Transverse colon (tissue), 4 donors: Measurements from ENCODE around the gene SMARCC1. TPM values are rescaled to one million over a fixed set of nuclear protein-coding genes. Genes with fewer than 3 reads are reported as not detected.

Experiments used
- DNase-seq: peaks from one replicate; pipeline ENCODE4 v3.0.0-alpha.2; 2019
- H3K27ac ChIP-seq, 4 donors: fragments of 200-600 bp; sonication (generic); 2 replicates each; pipeline ENCODE4 v1.5.1; 2016 to 2018; ENCODE audit warnings: inconsistent platforms in 4 of 4
- H3K27me3 ChIP-seq: fragments of 200-600 bp; sonication (generic); 2 replicates; pipeline ENCODE4 v1.5.1; 2017; ENCODE audit warnings: inconsistent platforms
- H3K36me3 ChIP-seq, 4 donors: fragments of 200-600 bp; sonication (generic); 2 replicates each; pipeline ENCODE4 v1.5.1; 2017 to 2019; ENCODE audit warnings: inconsistent platforms in 4 of 4
- H3K4me1 ChIP-seq, 4 donors: fragments of 200-600 bp; sonication (generic); 2 replicates each; pipeline ENCODE4 v1.5.1; 2017 to 2020; ENCODE audit warnings: inconsistent platforms in 4 of 4
- H3K4me3 ChIP-seq, 4 donors: fragments of 200-600 bp; sonication (generic); 1 replicate in 1 of 4; 2 replicates in 3 of 4; pipeline versions ENCODE4 v1.5.1 to v1.6.1; 2017 to 2019; ENCODE audit warnings: inconsistent platforms in 4 of 4
- H3K9me3 ChIP-seq, 2 donors: fragments of 200-600 bp; sonication (generic); 2 replicates each; pipeline ENCODE4 v1.5.1; 2017 to 2019; ENCODE audit warnings: inconsistent platforms in 2 of 2
- CTCF ChIP-seq, 5 experiments: fragments of 200-600 bp in 3 of 5; fragments of 450-650 bp in 2 of 5; sonication (generic) in 3 of 5; IDR thresholded peaks; 1 replicate in 2 of 5; 2 replicates in 3 of 5; pipeline ENCODE4 v1.5.1; 2016 to 2017; ENCODE audit warnings: antibody characterized with exemption in 5 of 5, inconsistent platforms in 3 of 5, mild to moderate bottlenecking in 2 of 5, moderate library complexity in 1 of 5
- EP300 ChIP-seq: sonication (generic); formaldehyde crosslinking; IDR thresholded peaks from one replicate; pipeline ENCODE4 v1.6.1; 2017; ENCODE audit warnings: antibody characterized with exemption, low read depth
- POLR2A ChIP-seq: fragments of 450-650 bp; IDR thresholded peaks from one replicate; pipeline ENCODE4 v1.6.1; 2016; ENCODE audit warnings: antibody characterized with exemption, mild to moderate bottlenecking, moderate library complexity
- POLR2AphosphoS5 ChIP-seq, 3 donors: sonication (generic); formaldehyde crosslinking; IDR thresholded peaks; one replicate each; pipeline ENCODE4 v1.6.1; 2016; ENCODE audit warnings: antibody characterized with exemption in 3 of 3
- WGBS, 2 donors: methylation state at CpG; one replicate each; pipeline ENCODE4 v1.1.5; 2018; ENCODE audit warnings: low coverage in 1 of 2; 5-methylcytosine and 5-hydroxymethylcytosine counted together
- in situ Hi-C, 4 donors: fragments of 200-750 bp; cut with MboI; loops; one replicate each; pipeline versions ENCODE4 v1.15.0 to v1.15.1; 2017; ENCODE audit warnings: low sequenced_read_pairs in 3 of 4, low pct_ligation_motif_present in 1 of 4, low pct_unique_long_range_greater_than_20kb in 1 of 4
- intact Hi-C: fragments of 100-400 bp; cut with DNase I; formaldehyde crosslinking; loops from one replicate; pipeline ENCODE4 v1.15.1; 2023; ENCODE audit warnings: low total_unique reads
- total RNA-seq, 4 donors: library from RNA; depleted of rRNA; stranded (reverse); fragments of >200 nt; gene quantifications; one replicate each; pipeline ENCODE4 v1.1.0, GENCODE V29; 2016

SMARCC1 gene
- total RNA-seq, 4 donors from 2014 or later = 21.3 to 70.8 (median 45.0) TPM

DNA sequence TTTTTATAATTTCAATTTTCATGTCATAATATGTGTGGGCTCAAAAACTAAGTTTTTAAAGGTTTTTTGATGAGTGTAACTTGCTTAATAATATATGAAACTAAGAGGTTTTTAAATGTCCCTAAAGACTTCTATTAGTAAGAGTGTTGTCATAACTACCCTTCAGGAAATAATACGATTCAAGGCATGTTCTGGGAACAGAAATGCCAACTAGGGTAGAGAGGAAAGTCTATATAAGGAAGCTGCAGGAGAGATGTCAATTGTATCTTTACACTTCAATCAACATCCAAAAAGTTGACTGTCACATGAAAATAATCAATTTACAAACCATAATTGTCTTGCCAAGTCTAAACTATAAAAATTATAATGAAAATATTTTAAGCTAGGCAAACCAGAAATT lies 76.3 kb downstream of the SMARCC1 start:
- H3K27me3 ChIP-seq = no peaks in the 10 kb centered on the region
- WGBS, 2 donors = 38 to 58% methylated on average over 1 of the region's 1 CpG
- no peaks in the 10 kb centered on the region for H3K9me3 ChIP-seq
- in situ Hi-C loops (no loop called here), intact Hi-C loops (no loop called here)
- H3K36me3 ChIP-seq = peaks cover 1 to 67% (median 17%) of the 10 kb centered on the region in 4 donors
- no peak for DNase-seq
- no peak overlapping the region for H3K4me3 ChIP-seq
- TF ChIP-seq POLR2AphosphoS5 (IDR thresholded peaks at IDR 0.05) (no peak), CTCF (IDR thresholded peaks at IDR 0.05) (no peak), EP300 (no peak), POLR2A (no peak)
- H3K4me1 ChIP-seq = peaks cover 0 to 13% (median 4%) of the 10 kb centered on the region in 4 donors
- H3K27ac ChIP-seq = no peak overlapping the region

DNA sequence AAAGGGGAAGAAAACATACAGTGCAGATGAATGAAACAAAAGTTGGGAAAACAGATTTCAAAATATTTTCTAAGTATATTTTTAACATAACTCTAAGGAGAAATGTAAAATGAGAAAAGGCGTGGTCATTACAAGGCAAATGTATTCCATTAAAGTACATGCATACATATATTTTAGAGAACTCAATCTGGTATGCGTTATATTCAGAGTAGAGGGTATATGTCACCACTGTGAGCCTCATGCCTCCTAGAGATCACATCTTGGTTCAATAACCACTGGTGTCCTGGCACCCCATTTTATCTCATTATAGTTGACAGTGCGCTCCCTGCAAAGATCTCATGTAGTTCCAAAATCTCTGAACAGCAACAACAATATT lies 77.5 kb downstream of the SMARCC1 start:
- Histone ChIP-seq H3K36me3 (peaks cover 1 to 63% (median 15%) of the 10 kb centered on the region in 4 donors), H3K27me3 (no peaks in the 10 kb centered on the region), H3K27ac (peak overlapping the region in 1 of 4 donors; percentile 45), H3K4me1 (peaks cover 0 to 13% (median 4%) of the 10 kb centered on the region in 4 donors), H3K9me3 (no peaks in the 10 kb centered on the region), H3K4me3 (no peak overlapping the region)
- DNase-seq = no peak
- in situ Hi-C loops (no loop called here), intact Hi-C loops (no loop called here)
- WGBS, 2 donors = 61 to 85% methylated on average over 3 of the region's 3 CpGs
- TF ChIP-seq POLR2A (no peak), EP300 (no peak), CTCF (IDR thresholded peaks at IDR 0.05) (no peak), POLR2AphosphoS5 (IDR thresholded peaks at IDR 0.05) (no peak)

DNA sequence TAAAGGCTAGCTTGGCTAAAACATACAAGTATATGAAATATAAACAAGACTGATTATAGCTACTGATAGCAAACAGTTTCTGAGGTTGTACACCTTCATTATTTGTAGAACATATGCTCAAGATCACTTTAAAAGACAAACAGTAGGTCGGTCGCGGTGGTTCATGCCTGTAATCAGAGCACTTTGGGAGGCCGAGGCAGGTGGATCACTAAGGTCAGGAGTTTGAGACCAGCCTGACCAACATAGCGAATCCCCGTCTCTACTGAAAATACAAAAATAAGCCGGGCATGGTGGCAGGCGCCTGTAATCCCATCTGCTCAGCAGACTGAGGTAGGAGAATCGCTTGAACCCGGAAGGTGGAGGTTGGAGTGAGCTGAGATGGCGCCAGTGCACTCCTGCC lies 80.3 kb downstream of the SMARCC1 start:
- 97 to 100% methylated on average over 4 to 11 of the region's 11 CpGs for WGBS, 2 donors
- in situ Hi-C loops = no loop called here
- peaks cover 1 to 43% (median 13%) of the 10 kb centered on the region in 4 donors for H3K36me3 ChIP-seq

DNA sequence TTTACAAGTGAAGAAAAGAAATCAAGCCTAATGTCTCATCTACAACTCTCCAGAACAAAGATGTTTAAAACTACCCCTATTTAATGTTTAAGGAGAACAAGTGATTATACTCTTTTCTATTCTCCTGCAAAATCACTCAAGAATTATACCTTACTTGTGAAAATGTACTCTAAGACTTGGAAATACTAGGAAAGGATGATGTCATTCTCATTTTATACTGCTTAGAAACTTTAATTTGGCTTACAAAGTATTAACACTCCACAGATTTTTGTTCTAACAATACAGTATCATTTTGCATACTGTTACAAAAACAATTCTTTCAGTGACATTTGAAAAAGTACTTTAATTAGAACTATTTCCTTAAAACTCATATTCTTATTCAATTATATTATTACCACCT lies 89.5 kb downstream of the SMARCC1 start:
- Histone ChIP-seq H3K4me3 (no peak overlapping the region), H3K36me3 (peaks cover 0 to 50% (median 15%) of the 10 kb centered on the region in 4 donors), H3K27me3 (no peaks in the 10 kb centered on the region), H3K27ac (no peak overlapping the region), H3K9me3 (no peaks in the 10 kb centered on the region), H3K4me1 (no peaks in the 10 kb centered on the region)
- in situ Hi-C loops (no loop called here), intact Hi-C loops (no loop called here)
- DNase-seq = no peak
- TF ChIP-seq POLR2A (no peak), EP300 (no peak), CTCF (IDR thresholded peaks at IDR 0.05) (no peak), POLR2AphosphoS5 (IDR thresholded peaks at IDR 0.05) (no peak)

More for the DNA sequence above, 80.3 kb downstream of the SMARCC1 start:
- DNase-seq = no peak
- Histone ChIP-seq H3K4me3 (no peak overlapping the region), H3K4me1 (peaks cover 0 to 13% (median 4%) of the 10 kb centered on the region in 4 donors), H3K27me3 (no peaks in the 10 kb centered on the region), H3K27ac (no peak overlapping the region), H3K9me3 (no peaks in the 10 kb centered on the region)
- intact Hi-C loops = no loop called here
- TF ChIP-seq POLR2A (no peak), POLR2AphosphoS5 (IDR thresholded peaks at IDR 0.05) (no peak), CTCF (IDR thresholded peaks at IDR 0.05) (no peak), EP300 (no peak)
